Activated CD4-positive, alpha-beta T cell treated with anti-CD3 and anti-CD28 coated beads for 36 hours (primary cell): Measurements from ENCODE around the gene OMA1. TPM values are rescaled to one million over a fixed set of nuclear protein-coding genes. Genes with fewer than 3 reads are reported as not detected.
"Not testable (repeated sequence)": the region's sequence is repeated elsewhere in the genome, so short reads cannot be mapped to it uniquely, and the experiment has no call there.

ENCODE experiments used
- ATAC-seq: fragments of 200-7000 bp; cut with Tn5 transposase; one replicate; pipeline ENCODE4 v1.10.0; 2021; ENCODE audit warnings: mild to moderate bottlenecking, moderate library complexity
- CTCF ChIA-PET: fragments of 350-600 bp; sonication (Branson Sonifier 250); formaldehyde crosslinking; loops from one replicate; lab custom pipeline; 2021; ENCODE audit warnings: antibody characterized with exemption; lab: Charles Lee
- POLR2A ChIA-PET: fragments of 350-600 bp; sonication (Branson Sonifier 250); formaldehyde crosslinking; loops from one replicate; lab custom pipeline; 2021; ENCODE audit warnings: antibody characterized with exemption, inconsistent platforms; lab: Charles Lee
- DNase-seq: peaks from one replicate; pipeline ENCODE4 v3.0.0-alpha.2; 2020
- H3K27ac Mint-ChIP-seq: one replicate; pipeline ENCODE4 v1.8.0; 2021; ENCODE audit warnings: mixed read lengths
- H3K27me3 Mint-ChIP-seq: one replicate; pipeline ENCODE4 v1.8.0; 2021; ENCODE audit warnings: mixed read lengths
- H3K36me3 Mint-ChIP-seq: one replicate; pipeline ENCODE4 v1.8.0; 2021; ENCODE audit warnings: low read depth, mixed read lengths
- H3K4me1 Mint-ChIP-seq: one replicate; pipeline ENCODE4 v1.8.0; 2021; ENCODE audit warnings: mixed read lengths
- H3K4me3 Mint-ChIP-seq: one replicate; pipeline ENCODE4 v1.8.0; 2021; ENCODE audit warnings: mild to moderate bottlenecking, moderate library complexity, mixed read lengths
- H3K9me3 Mint-ChIP-seq: one replicate; pipeline ENCODE4 v1.8.0; 2021; ENCODE audit warnings: low read depth, mixed read lengths
- intact Hi-C, 2 experiments: fragments of 100-400 bp; cut with DNase I in 1 of 2; cut with micrococcal nuclease in 1 of 2; formaldehyde crosslinking; loops; one replicate each; pipeline versions ENCODE4 v1.14.2 to v1.15.1; 2022 to 2024; cut with DNase I, micrococcal nuclease
- total RNA-seq, 2 experiments: library from RNA; stranded (reverse); gene quantifications; one replicate each; pipeline ENCODE4 v1.2.3, GENCODE V29; 2021

Gene OMA1
- total RNA-seq, 2 experiments from 2014 or later, result 8.8 to 11.6 TPM

- POLR2A ChIA-PET, result no interaction called here
- no peak for ATAC-seq
Measured at GRCh38 chr1:58551186-58552140, 4.9 kb upstream of the OMA1 start.

GRCh38 chr1:58549291-58549690 is 2.8 kb upstream of the OMA1 start:
- H3K27me3 Mint-ChIP-seq, H3K4me3 Mint-ChIP-seq, H3K9me3 Mint-ChIP-seq, DNase-seq, ATAC-seq, H3K36me3 Mint-ChIP-seq, H3K27ac Mint-ChIP-seq: not testable (repeated sequence)
- POLR2A ChIA-PET, result interaction anchor here (0.5 kb wide), 1 partner anchor 146 kb away, joined by 7 read pairs; no protein-coding TSS in a partner anchor
- intact Hi-C loops, result loop anchor here in 1 of 2 experiments (10.0 kb wide), 1 partner anchor 1266 kb away; the partner anchor contains the start of gene HOOK1
- peaks cover 15% of the 10 kb centered on the region for H3K4me1 Mint-ChIP-seq
- CTCF ChIA-PET, result interaction anchor here (1.7 to 5.6 kb wide), 3 partner anchors 11 to 104 kb away, joined by 6 to 95 read pairs (median 14); no protein-coding TSS in a partner anchor

More at GRCh38 chr1:58551186-58552140, 4.9 kb upstream of the OMA1 start:
- CTCF ChIA-PET, result interaction anchor here (0.9 to 1.2 kb wide), 2 partner anchors 35 to 36 kb away, joined by 3 read pairs; no protein-coding TSS in a partner anchor
- Mint-ChIP-seq H3K27me3 (peaks cover 8% of the 10 kb centered on the region), H3K4me1 (peaks cover 5% of the 10 kb centered on the region), H3K27ac (no peak overlapping the region), H3K9me3 (no peaks in the 10 kb centered on the region), H3K4me3 (no peak overlapping the region), H3K36me3 (no peaks in the 10 kb centered on the region)
- DNase-seq, result no peak
- intact Hi-C loops, result no loop called here

GRCh38 chr1:58548371-58548770 is 1.8 kb upstream of the OMA1 start:
- no peak for DNase-seq

GRCh38 chr1:58545591-58546519 is 671 bp downstream of the OMA1 start:
- Mint-ChIP-seq H3K4me1 (peaks cover 18% of the 10 kb centered on the region), H3K27me3 (no peaks in the 10 kb centered on the region), H3K9me3 (no peaks in the 10 kb centered on the region), H3K36me3 (no peaks in the 10 kb centered on the region), H3K27ac (peak overlapping the region; percentile 96), H3K4me3 (peak overlapping the region; percentile 86)
- intact Hi-C loops, result loop anchor here (1.0 to 10.0 kb wide), 10 partner anchors 21 to 1714 kb away; partner anchors contain the start of genes HOOK1 (in 2 of the 2), JUN (in 2 of the 2) and MYSM1 (in 1 of the 2)
- CTCF ChIA-PET, result interaction anchor here (0.7 to 5.6 kb wide), 12 partner anchors 7 to 153 kb away, joined by 3 to 95 read pairs (median 6); no protein-coding TSS in a partner anchor
- POLR2A ChIA-PET, result interaction anchor here (0.7 kb wide), 1 partner anchor 1935 kb away, joined by 3 read pairs; no protein-coding TSS in a partner anchor
- peak; percentile 67 for ATAC-seq
- DNase-seq, result peak; percentile 85

More at GRCh38 chr1:58548371-58548770, 1.8 kb upstream of the OMA1 start:
- Mint-ChIP-seq H3K27ac (no peak overlapping the region), H3K36me3 (no peaks in the 10 kb centered on the region), H3K4me3 (no peak overlapping the region), H3K27me3 (peaks cover 1% of the 10 kb centered on the region), H3K4me1 (peaks cover 16% of the 10 kb centered on the region), H3K9me3 (no peaks in the 10 kb centered on the region)
- ATAC-seq, result no peak
- intact Hi-C loops, result loop anchor here in 1 of 2 experiments (10.0 kb wide), 1 partner anchor 1266 kb away; the partner anchor contains the start of gene HOOK1
- ChIA-PET CTCF (interaction anchor here (1.7 to 5.6 kb wide), 3 partner anchors 10 to 104 kb away, joined by 6 to 95 read pairs (median 14); no protein-coding TSS in a partner anchor), POLR2A (no interaction called here)

- ChIA-PET POLR2A (no interaction called here), CTCF (interaction anchor here (0.7 to 6.4 kb wide), 5 partner anchors 13 to 959 kb away, joined by 3 to 39 read pairs (median 3); no protein-coding TSS in a partner anchor)
- Mint-ChIP-seq H3K9me3 (no peaks in the 10 kb centered on the region), H3K4me3 (no peak overlapping the region), H3K27me3 (no peaks in the 10 kb centered on the region), H3K4me1 (peaks cover 18% of the 10 kb centered on the region), H3K36me3 (no peaks in the 10 kb centered on the region), H3K27ac (no peak overlapping the region)
- ATAC-seq (no peak), DNase-seq (no peak)
- intact Hi-C loops, result loop anchor here in 1 of 2 experiments (10.0 kb wide), 1 partner anchor 1272 kb away; the partner anchor contains the start of gene HOOK1
Measured at GRCh38 chr1:58543260-58543659, 3.3 kb downstream of the OMA1 start.

- intact Hi-C loops, result no loop called here
- H3K27me3 Mint-ChIP-seq, result no peaks in the 10 kb centered on the region
- H3K36me3 Mint-ChIP-seq, result no peaks in the 10 kb centered on the region
- no peak overlapping the region for H3K27ac Mint-ChIP-seq
- H3K9me3 Mint-ChIP-seq, result no peaks in the 10 kb centered on the region
- peaks cover 3% of the 10 kb centered on the region for H3K4me1 Mint-ChIP-seq
- no peak overlapping the region for H3K4me3 Mint-ChIP-seq
- ChIA-PET POLR2A (no interaction called here), CTCF (interaction anchor here (0.5 to 6.4 kb wide), 5 partner anchors 8 to 44 kb away, joined by 3 to 39 read pairs (median 3); no protein-coding TSS in a partner anchor)
- DNase-seq (no peak), ATAC-seq (no peak)
Measured at GRCh38 chr1:58539553-58539952, 7.0 kb downstream of the OMA1 start.

- intact Hi-C loops, result no loop called here
- no peak overlapping the region for H3K27ac Mint-ChIP-seq
- peaks cover 3% of the 10 kb centered on the region for H3K4me1 Mint-ChIP-seq
- H3K4me3 Mint-ChIP-seq, result no peak overlapping the region
- CTCF ChIA-PET, result interaction anchor here (0.8 to 6.4 kb wide), 4 partner anchors 8 to 23 kb away, joined by 3 to 39 read pairs (median 6); partner anchors contain the start of gene OMA1
- POLR2A ChIA-PET, result no interaction called here
- no peaks in the 10 kb centered on the region for H3K36me3 Mint-ChIP-seq
- H3K9me3 Mint-ChIP-seq, result no peaks in the 10 kb centered on the region
- DNase-seq, result no peak
- H3K27me3 Mint-ChIP-seq, result no peaks in the 10 kb centered on the region
- ATAC-seq, result no peak
Measured at GRCh38 chr1:58538821-58539220, 7.7 kb downstream of the OMA1 start.

- DNase-seq, H3K36me3 Mint-ChIP-seq, POLR2A ChIA-PET, H3K27me3 Mint-ChIP-seq, ATAC-seq, H3K4me3 Mint-ChIP-seq, intact Hi-C loops, H3K27ac Mint-ChIP-seq, H3K9me3 Mint-ChIP-seq: not testable (repeated sequence)
- CTCF ChIA-PET, result interaction anchor here (1.8 kb wide), 1 partner anchor 14 kb away, joined by 8 read pairs; the partner anchor contains the start of gene OMA1
- H3K4me1 Mint-ChIP-seq, result peaks cover 15% of the 10 kb centered on the region
Measured at GRCh38 chr1:58531842-58532241, 14.7 kb downstream of the OMA1 start.

- H3K27me3 Mint-ChIP-seq, result no peaks in the 10 kb centered on the region
- H3K9me3 Mint-ChIP-seq, result no peaks in the 10 kb centered on the region
- H3K27ac Mint-ChIP-seq, result peak overlapping the region; percentile 25
- POLR2A ChIA-PET, result no interaction called here
- peaks cover 3% of the 10 kb centered on the region for H3K36me3 Mint-ChIP-seq
- intact Hi-C loops, result no loop called here
- ATAC-seq (peak; percentile 44), DNase-seq (no peak)
- peaks cover 21% of the 10 kb centered on the region for H3K4me1 Mint-ChIP-seq
- H3K4me3 Mint-ChIP-seq, result no peak overlapping the region
- CTCF ChIA-PET, result interaction anchor here (1.0 kb wide), 1 partner anchor 123 kb away, joined by 3 read pairs; no protein-coding TSS in a partner anchor
Measured at GRCh38 chr1:58529284-58529683, 17.2 kb downstream of the OMA1 start.

GRCh38 chr1:58528518-58528917 is 18.0 kb downstream of the OMA1 start:
- Mint-ChIP-seq H3K4me1 (peaks cover 22% of the 10 kb centered on the region), H3K36me3 (peaks cover 3% of the 10 kb centered on the region), H3K4me3 (no peak overlapping the region), H3K27me3 (no peaks in the 10 kb centered on the region), H3K27ac (no peak overlapping the region), H3K9me3 (no peaks in the 10 kb centered on the region)
- ATAC-seq, result no peak
- CTCF ChIA-PET, result interaction anchor here (0.9 to 1.7 kb wide), 5 partner anchors 13 to 124 kb away, joined by 3 to 4 read pairs (median 3); partner anchors contain the start of gene OMA1
- intact Hi-C loops, result no loop called here
- no peak for DNase-seq
- POLR2A ChIA-PET, result no interaction called here
